Effector memory CD4-positive, alpha-beta T cell (primary cell): Measurements from ENCODE around the gene ASIP.

Source experiments
- DNase-seq, 3 donors: peaks; one replicate each; pipeline ENCODE4 v3.0.0-alpha.2; 2020
- H3K27ac ChIP-seq: 2 replicates; pipeline ENCODE4 v1.7.0; 2013; ENCODE audit warnings: mild to moderate bottlenecking, low read length, moderate library complexity; ENCODE audit not compliant: insufficient read depth, poor library complexity, severe bottlenecking
- H3K27me3 ChIP-seq: replicated peaks from 2 replicates; pipeline ENCODE4 v1.7.0; 2013; ENCODE audit warnings: mild to moderate bottlenecking, low read length; ENCODE audit not compliant: insufficient read depth, control insufficient read depth, poor library complexity, severe bottlenecking
- H3K36me3 ChIP-seq: 2 replicates; pipeline ENCODE4 v1.7.0; 2013; ENCODE audit warnings: mild to moderate bottlenecking, low read length, moderate library complexity; ENCODE audit not compliant: control insufficient read depth, insufficient read depth
- H3K4me1 ChIP-seq: 2 replicates; pipeline ENCODE4 v1.7.0; 2013; ENCODE audit warnings: low read length, mild to moderate bottlenecking; ENCODE audit not compliant: control insufficient read depth, insufficient read depth, poor library complexity, severe bottlenecking
- H3K4me3 ChIP-seq: 2 replicates; pipeline ENCODE4 v1.7.0; 2013; ENCODE audit warnings: low read length, low read depth, mild to moderate bottlenecking; ENCODE audit not compliant: insufficient read depth, poor library complexity, severe bottlenecking
- H3K9me3 ChIP-seq: 2 replicates; pipeline ENCODE4 v1.7.0; 2013; ENCODE audit warnings: mild to moderate bottlenecking, low read length, moderate library complexity; ENCODE audit not compliant: control insufficient read depth

The ASIP gene

DNA sequence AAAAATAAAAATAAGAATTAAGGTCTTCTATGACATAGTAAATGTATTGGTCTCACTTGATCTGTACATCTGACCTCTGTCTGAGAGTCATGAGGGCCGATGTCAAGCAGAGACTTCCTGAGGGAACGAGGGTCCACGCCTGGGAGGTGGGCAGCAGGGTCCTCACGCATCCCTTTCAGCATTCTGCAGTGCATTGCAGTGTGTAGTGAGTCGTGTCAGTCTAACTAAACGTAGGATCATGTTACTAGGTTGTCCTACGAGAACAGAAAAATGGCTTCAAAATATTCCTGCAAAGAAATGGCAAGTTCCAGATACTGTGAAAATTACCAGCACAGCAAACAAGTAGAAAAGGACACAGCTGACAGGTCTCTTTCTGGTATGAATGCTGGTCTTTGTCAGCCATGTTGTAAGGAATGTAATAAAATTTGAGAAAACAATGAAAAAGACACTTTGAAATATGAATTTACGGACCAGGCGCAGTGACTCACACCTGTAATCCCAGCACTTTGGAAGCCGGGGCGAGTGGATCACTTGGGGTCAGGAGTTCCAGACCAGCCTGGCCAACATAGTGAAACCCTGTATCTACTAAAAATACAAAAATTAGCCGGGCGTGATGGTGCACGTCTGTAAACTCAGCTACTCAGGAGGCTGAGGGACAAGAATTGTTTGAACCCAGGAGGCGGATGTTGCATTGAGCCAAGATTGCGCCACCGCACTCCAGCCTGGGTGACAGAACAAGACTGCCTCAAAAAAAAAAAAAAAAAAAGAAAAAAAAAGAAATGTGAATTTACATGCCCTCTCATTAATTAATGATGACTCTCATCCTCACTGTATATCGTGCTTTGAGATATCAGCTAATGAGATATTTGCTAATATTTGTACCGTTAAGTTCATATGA is 64.4 kb downstream of the ASIP start:
- no peak for DNase-seq
- Histone ChIP-seq H3K36me3 (no peaks in the 10 kb centered on the region), H3K9me3 (no peaks in the 10 kb centered on the region), H3K4me3 (no peak overlapping the region), H3K27ac (no peak overlapping the region), H3K27me3 (no peaks in the 10 kb centered on the region), H3K4me1 (peaks cover 4% of the 10 kb centered on the region)

DNA sequence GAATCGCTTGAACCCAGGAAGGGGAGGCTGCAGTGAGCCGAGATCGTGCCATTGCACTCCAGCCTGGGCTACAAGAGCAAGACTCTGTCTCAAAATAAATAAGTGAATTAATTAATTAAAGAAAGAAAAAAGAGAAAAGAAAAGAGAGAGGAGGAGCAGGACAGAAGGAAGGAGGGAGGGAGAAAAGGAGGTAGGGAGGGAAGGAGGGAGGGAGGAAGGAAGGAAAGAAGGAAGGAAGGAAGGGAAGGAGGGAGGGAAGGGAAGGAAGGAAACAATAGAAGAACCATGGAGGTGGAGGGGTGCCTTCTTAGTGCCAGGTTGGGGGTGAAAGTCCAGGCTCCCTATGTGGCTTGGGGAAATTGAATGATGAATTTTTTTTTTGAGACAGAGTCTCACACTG is 68.5 kb downstream of the ASIP start:
- no peak for DNase-seq
- Histone ChIP-seq H3K9me3 (no peaks in the 10 kb centered on the region), H3K36me3 (no peaks in the 10 kb centered on the region), H3K27me3 (peaks cover 12% of the 10 kb centered on the region), H3K4me1 (peaks cover 5% of the 10 kb centered on the region), H3K27ac (no peak overlapping the region), H3K4me3 (no peak overlapping the region)

DNA sequence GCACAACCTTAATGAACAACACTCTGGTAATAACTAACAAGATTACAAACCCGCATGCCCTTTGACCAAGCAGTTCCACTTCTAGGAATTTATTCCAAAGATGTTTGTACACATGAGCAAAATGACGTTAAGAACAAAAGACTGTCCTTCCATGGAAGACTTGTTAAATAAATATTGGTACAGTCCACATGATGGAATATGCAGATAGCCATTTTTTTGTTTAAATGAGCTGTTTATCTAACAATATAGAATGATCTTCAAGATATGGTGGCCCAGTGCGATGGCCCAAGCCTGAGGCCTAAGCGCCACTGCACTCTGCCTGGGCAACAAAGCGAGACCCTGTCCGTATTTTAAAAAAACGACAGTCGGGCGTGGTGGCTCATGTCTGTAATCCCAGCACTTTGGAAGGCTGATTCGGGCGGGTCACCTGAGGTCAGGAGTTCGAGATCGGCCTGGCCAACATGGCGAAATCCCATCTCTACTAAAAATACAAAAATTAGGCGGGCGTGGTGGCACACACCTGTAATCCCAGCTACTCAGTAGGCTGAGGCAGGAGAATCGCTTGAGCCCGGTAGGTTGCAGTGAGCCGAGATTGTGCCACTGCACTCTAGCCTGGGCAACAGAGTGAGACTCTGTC is 69.4 kb downstream of the ASIP start:
- Histone ChIP-seq H3K36me3 (no peaks in the 10 kb centered on the region), H3K4me1 (peaks cover 5% of the 10 kb centered on the region), H3K27me3 (peaks cover 12% of the 10 kb centered on the region), H3K9me3 (no peaks in the 10 kb centered on the region), H3K4me3 (no peak overlapping the region), H3K27ac (no peak overlapping the region)
- no peak for DNase-seq

DNA sequence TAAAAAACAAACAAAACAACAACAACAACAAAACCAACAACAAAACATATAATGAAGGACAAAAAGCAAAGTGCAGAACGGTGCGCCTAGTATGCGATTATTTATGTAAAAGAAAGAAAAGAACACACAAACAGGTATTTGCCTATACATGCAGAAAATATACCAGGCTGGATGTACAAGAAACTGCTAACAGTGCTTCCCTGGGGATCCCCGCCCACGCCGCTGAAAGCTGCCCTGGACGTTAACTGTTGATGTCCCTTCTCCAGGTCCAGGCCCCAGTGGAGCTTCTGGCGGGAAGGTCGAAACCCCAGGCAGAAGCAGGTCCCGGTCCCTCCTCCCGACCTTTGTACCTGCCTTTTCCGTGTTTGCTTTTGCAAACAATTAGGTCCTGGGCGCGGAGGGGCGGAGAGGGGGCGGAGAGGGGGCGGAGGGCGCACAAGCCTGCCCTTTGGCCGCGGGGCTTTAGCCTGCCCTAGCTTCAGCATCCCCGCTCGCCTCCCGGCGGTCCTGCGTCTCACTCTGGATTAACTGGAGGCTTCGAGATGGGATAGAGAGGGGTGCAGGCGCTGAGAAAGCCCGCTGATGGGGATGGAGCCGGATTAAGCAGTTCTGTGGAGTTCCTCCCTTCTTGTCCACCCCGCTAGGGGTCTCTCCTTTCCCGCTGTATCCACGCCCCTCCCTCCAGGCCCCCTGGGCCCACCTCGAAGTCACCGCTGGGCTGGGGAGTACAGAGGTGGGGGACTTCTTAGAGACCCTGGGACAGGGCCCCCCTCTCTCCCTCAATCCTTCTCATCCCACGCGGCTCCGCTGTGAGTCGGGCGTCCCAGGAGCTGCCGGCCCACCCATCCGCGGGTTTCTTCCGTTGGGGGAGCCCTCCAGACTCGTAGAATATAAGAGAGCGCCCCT is 70.1 kb downstream of the ASIP start:
- Histone ChIP-seq H3K9me3 (no peaks in the 10 kb centered on the region), H3K4me3 (no peak overlapping the region), H3K27ac (no peak overlapping the region), H3K4me1 (peaks cover 5% of the 10 kb centered on the region), H3K36me3 (no peaks in the 10 kb centered on the region), H3K27me3 (peaks cover 12% of the 10 kb centered on the region)
- no peak for DNase-seq

DNA sequence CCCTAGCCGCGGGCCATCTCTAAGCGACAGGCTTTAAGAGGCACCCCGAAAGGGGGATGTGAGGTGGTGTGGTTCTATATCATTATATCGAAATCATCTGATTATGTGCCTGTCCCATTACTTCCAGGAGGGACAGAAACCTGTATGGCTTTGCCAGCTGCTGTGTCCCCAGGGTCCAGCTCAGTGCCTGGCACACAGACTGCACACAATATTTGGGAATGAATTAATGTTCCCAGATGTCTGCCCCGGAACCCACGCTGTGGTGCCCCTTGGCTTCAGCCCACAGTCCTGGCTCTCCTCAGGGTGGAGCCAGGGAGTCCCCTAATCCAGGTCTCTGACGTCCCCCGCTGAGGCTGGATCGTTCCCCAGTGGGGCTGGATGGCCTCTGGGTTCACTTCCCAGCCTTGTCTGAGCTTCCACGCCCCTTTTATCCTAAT is 70.8 kb downstream of the ASIP start:
- Histone ChIP-seq H3K36me3 (no peaks in the 10 kb centered on the region), H3K27me3 (peaks cover 12% of the 10 kb centered on the region), H3K4me3 (no peak overlapping the region), H3K4me1 (peaks cover 5% of the 10 kb centered on the region), H3K27ac (no peak overlapping the region), H3K9me3 (no peaks in the 10 kb centered on the region)
- no peak for DNase-seq

DNA sequence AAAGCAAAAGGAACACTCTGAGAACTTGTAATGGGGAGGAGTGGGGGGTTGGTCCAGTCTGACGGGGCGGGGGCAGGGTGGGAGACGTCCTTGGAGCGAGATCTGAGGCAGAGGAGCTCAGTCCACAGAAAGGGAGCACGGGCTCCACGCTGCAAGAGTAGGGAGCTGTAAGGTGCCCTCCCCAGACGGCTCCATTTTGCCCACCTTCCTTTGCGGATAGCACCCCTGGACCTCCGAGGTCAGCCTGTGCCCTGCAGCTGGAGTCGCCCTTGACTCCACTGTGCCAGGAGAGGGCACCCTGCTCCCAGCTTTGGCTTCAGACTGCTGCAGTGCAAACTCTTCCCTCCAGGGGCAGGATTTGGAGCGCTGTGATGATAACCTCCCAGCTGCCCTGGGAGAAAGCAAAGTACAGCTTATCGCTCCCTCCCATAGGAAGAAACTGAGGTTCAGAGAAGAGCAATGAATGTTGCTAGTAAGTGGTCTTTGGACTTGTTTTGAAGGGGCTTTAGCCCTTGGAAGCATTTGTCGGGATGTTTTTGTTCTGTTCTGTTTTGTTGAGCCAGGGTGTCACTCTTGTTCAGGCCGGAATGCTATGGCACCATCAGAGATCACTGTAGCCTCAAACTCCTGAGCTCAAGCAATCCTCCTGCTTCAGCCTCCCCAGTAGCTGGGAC is 71.5 kb downstream of the ASIP start:
- Histone ChIP-seq H3K4me3 (no peak overlapping the region), H3K27ac (no peak overlapping the region), H3K4me1 (peaks cover 5% of the 10 kb centered on the region), H3K36me3 (no peaks in the 10 kb centered on the region), H3K27me3 (peaks cover 12% of the 10 kb centered on the region), H3K9me3 (no peaks in the 10 kb centered on the region)
- peak; percentile 69 to 74 (median 70) for DNase-seq

DNA sequence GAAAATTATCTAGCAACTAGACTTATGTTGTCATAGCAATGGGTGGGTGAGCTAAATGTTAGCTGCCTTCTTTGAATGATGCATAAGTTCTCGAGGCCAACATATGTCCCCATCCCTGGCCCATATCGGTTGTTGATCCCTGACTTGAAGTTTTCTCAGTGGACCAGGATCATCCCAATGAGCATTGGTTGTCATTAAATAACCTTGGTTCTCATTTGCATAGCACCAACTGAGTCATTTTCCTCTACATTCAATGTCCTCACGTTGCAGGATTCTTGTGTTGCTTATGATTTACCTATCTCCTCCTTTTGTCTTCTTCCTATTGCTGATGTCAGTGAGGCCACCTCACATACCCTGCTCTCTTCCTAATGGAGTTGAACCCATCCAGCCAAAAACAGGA is 74.0 kb downstream of the ASIP start:
- peaks cover 12% of the 10 kb centered on the region for H3K27me3 ChIP-seq
- no peaks in the 10 kb centered on the region for H3K9me3 ChIP-seq
- peaks cover 5% of the 10 kb centered on the region for H3K4me1 ChIP-seq
- no peak for DNase-seq
- H3K4me3 ChIP-seq, result no peak overlapping the region
- H3K36me3 ChIP-seq, result no peaks in the 10 kb centered on the region
- no peak overlapping the region for H3K27ac ChIP-seq

DNA sequence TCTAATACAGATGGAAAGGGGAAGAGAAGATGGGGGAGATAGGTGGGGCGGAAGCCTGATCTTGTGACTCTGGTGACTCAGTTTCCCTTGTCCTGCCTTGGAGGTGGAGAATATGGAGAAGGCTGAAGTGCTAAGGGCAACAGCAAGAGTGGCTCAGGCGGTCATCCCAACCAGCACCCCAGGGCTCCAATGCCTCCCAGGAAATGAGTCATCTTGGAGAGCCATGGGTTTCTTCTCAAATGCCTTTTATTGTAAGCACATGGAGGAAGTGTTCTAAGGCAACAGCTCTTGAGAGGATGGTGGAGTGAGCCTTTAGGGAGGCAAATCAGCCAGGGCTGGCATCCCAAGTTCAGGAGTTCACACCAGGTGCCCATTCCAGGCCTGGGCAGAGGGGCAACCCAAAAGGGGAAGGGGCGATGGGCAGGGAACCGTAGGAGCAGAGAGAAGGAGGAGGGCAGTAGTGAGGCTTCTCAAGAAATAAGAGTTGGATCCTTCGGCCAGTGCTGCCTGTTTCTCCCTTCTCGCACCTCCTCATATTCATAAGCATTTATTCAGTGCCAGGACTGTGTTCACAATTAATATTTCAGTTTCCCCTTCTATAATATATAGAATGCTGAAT is 75.1 kb downstream of the ASIP start:
- DNase-seq, result no peak
- no peak overlapping the region for H3K27ac ChIP-seq

More for the DNA sequence above, 75.1 kb downstream of the ASIP start:
- H3K36me3 ChIP-seq, result no peaks in the 10 kb centered on the region
- H3K4me3 ChIP-seq, result no peak overlapping the region
- H3K9me3 ChIP-seq, result no peaks in the 10 kb centered on the region
- H3K27me3 ChIP-seq, result peaks cover 9% of the 10 kb centered on the region
- H3K4me1 ChIP-seq, result peaks cover 5% of the 10 kb centered on the region
